NCI-H82 (cell line): ENCODE measurements around the gene ULBP1.
"Not testable (repeated sequence)": the region's sequence is repeated elsewhere in the genome, so short reads cannot be mapped to it uniquely, and the experiment has no call there.

ENCODE experiments used
- DNase-seq: peaks from one replicate; lab custom pipeline; 2025; lab: John Stamatoyannopoulos, UW

ULBP1 gene

DNA sequence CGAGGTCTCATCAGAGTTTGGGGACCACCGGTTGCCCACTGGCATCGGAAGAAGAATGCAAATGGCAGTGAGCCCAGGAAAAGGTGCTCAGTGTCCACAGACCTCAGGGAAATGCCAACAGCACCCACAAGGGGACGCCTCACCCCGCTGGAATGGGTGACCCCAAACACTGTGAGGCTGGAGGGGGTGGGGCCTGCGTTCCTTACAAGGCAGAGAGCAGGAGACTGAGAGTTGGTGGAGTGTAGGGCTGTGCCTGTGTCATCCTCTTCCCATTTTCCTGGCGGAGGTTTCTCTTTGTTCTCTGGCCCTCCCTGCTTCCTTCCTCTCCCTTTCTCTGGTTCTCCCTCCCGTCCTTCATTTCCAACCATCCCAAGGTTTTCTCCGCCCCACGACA, 9.8 kb upstream of the ULBP1 start:
- DNase-seq, result not testable (repeated sequence)

DNA sequence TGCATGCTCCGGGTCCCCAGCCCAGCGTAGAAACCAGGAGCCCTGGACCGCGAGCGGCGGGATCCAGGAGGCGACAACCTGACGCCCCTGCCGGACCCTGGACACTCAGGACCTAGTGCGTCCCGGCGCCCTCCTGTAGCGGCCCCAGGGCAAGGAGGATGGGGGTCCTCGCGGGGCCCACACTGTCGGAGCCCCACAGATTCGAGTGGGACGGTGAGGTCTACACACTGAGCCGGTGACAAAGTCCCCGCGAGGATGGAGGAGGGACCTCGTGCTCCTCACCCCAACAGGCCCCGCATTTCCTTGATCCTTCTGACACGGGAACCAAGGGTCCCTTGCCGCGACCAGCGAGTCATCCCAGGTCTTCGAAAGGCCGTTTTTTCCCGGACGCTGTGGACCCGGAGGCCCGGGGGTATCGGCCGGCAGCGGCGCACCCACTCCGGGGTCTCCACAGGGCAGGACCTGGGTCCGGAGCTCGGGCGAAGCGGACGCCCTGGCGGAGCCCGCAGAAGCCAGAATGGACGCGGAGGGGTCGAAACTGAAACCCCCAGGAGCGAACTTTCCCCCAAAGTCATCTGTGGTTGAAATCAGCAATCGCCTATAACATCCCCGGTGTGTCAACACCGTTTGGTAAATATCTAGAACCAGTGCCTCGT, 9.3 kb upstream of the ULBP1 start:
- DNase-seq, result not testable (repeated sequence)

DNA sequence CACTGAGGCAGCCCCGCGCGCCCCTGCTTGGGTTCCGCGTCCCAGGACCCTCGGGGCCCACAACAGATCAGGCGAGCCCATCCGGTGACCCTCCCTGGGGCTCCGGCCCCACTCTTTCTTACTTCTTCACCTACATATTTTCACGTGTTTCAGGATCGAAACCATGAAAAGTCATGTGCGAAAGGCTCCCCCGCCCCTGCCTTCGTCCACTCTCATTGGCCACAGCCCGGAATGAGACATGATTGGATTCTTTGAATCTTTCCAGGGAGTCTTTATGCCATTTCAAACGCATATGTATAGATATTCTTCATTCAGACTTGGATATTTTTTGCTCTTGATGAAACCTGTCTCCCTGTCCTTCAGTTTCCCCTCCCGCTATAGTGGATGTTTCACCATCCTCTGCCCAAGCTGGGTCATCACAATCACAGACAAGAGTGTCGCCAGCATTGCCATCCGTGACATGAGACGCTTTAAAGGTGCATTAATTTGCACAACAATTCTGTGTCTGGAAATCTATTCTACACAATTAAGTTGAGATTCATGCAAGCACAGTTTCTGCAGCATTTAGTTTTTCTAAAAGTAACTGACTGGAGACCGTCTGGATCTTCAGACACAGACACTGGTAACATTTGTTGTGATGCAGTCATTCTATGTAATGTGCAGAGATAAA, 8.6 kb upstream of the ULBP1 start:
- DNase-seq, result not testable (repeated sequence)

GRCh38 chr6:149955654-149956317, 8.0 kb upstream of the ULBP1 start:
- DNase-seq, result not testable (repeated sequence)

DNA sequence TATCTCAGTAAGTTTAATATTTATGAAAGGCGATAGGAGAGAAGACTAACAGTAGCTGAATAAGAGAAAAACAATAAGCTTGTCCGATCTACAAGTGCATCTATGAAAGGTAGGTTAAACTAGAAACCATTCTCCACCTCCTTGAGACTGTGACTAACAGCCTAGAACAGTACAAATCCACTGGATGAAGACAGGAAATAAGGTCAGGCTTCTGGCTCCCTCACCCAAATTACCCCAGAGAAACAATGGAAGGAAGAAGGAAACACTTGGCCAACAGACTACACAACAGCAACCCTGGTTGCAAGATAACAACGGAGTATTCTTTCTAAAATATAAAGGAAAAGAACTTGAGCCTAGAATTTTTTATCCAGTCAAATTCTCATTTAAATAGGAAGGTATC, 5.6 kb upstream of the ULBP1 start:
- DNase-seq, result not testable (repeated sequence)

GRCh38 chr6:149959806-149960205, 3.9 kb upstream of the ULBP1 start:
- DNase-seq, result not testable (repeated sequence)

- no peak for DNase-seq
Measured at GRCh38 chr6:149960488-149960887, 3.3 kb upstream of the ULBP1 start.

DNA sequence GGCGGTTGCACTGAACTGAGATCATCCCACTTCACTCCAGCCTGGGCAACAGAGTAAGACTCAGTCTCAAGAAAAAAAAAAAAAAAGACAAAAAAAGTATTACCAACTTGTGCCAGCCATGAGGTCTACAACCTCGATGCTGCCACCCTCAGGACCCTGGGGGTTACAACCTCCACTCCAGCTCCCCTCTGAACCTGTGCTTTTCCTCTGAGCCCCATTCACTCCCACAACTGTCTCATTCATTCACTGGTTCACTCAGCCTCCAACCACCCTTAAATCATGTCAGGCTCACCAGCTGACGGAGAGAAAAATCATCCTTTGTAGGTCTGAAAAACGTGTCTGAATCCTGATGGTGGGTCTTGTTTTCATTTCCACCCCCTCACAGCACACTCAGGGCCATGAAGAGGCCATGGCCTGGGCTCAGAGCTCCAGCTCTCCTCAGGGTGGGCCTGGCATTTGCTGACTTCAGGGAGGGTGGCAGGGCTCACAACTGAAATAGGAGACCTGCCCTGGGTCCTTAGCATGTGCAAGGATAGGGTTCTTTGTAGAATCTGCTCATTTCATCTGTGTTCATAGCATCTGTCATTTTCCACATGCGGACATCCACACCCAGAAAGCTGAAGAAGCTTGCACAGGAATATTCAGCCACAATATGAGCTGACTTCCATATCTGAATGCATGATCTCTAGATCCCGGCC, 1.9 kb upstream of the ULBP1 start:
- DNase-seq, result peak; percentile 9

DNA sequence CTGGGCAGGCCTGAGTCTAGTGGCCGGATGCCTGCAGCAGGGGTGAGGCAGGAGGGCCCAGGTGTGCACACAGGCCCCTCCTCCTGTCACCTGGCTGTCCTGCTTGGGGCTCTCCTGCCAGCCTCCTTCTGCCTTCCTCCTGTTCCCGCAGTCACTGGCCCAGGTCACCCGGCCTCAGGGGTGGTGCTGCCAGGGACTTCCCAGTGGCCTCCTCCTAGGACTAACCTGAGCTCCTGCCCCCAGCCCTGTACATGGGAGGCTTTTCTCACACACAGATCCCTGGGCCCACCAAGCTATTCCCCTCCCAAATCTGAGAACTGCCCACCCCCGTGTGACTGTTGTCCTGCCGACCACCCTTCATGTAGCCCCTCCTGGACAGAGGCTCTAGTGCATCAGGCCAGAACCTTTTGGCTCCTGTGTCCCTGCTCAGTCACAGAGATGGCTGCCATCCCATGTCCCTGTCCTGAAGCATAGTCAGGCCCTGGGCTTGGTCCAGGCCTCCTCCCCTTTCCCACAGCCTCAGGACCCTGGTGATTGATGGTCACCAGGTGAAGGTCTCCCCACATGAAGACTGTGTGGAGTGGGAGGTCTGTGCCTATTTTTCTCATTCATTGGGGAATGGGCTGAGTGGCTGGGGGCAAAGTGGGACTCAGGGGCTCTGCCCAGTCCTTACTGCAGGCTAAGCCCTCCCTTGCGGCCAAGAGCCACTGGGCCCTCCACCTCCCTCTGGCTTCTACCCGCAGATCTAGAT, 1.1 kb upstream of the ULBP1 start:
- no peak for DNase-seq

DNA sequence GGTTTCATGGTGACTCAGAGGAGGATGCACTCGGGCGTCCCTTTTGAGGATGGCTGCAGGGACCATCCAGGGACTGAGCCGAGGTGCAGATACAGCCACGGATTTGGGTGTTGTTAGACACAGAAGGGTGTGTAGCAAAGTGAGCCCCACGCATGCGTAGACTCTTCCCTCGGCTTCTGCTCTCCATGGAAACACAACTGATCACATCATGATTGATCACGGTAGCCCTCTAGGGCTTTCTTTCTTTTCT, 606 bp upstream of the ULBP1 start:
- peak; percentile 68 for DNase-seq

GRCh38 chr6:149964308-149965193, 808 bp downstream of the ULBP1 start:
- DNase-seq, result peak; percentile 39

DNA sequence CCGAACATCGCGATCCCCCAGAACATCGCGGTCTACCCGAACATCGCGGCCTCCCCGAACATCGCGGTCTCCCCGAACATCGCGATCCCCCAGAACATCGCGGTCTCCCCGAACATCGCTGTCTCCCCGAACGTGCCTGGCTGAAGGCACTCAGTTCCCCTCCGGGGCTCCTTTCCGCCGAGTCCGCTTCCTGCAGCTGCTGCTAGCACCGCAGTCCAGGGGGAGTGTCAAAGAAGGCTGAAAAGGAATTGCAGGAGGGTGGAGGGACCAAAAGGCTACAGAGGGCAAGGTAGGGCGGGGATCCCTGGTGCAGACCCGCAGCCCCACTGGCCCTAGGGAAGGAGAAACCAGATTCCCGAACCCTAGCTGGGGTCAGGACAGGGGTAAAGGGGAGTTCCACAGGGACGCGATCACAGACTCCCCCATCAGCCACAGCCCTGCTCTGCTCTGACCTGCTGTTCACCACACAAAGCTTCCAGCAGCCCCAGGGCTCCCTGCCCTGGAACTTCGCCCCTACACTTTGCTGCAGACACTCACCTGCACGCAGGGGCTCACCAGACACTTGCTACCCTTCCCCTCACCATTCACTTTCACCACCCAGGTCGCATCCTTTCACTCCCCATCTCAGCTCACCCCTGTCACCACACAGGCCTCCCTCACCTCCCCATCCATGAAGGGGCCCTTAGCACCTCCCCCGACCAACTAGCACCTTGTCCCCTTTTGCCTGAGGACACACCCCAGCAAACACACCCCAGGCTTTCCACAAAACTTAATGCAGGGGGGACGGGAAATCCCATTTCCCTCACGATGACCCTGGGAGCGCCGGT, 1.7 kb downstream of the ULBP1 start:
- DNase-seq, result no peak

DNA sequence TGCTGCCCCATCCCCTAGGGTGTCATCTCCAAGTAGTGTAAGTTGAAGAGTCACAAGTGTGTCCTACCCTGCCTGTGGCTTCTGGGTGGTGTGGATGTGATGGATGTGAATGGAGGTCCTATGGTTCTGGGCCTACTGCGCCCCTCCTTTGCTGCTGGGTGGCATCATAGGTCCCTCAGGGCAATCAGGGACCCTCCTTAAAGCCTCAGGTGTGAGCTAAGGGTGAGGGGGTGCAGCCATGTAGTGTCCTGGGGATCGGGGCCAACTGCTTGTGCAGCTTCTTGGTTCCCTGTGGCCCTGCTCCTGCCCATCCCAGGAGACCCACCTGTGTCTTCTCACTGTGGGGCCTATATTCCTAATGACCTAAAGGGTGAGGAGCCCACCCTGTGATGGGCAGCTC, 2.6 kb downstream of the ULBP1 start:
- DNase-seq, result not testable (repeated sequence)

DNA sequence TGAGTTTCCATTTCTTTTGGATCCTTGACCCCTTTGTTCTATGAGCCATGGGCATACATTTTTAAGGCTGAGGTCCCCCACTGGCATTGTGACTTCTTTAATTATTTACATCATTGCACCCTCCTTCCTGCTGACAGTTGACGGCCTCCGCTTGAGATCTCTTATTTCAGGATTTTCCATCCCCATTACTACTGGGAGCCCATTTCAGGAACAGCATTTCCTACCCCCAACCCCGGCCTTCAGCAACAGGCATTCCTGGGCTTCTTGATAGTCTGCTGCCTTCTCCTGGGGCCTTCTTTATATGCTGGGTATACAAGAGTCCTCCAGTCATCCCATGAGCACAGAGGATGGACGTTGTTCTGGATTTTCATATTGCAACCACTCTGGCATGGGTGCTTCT, 3.8 kb downstream of the ULBP1 start:
- no peak for DNase-seq

DNA sequence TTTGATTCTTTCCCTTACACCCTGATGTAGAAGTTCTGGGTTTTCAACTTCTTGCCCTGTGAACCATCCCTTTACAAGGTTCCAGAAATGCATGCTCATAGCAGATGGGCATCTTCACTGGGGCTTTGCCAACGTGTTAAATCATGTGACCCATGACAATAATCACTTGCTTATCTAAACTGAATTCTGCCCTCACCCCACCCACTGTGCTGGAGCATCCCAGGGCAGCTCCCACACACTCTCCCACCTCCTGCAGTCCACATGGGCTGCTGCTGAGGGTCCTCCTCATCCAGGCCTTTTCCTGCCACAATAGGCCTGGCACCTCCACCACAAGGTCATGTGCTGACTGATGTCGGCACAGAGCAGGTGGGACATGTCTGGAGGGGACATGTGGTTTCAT, 4.3 kb downstream of the ULBP1 start:
- DNase-seq, result not testable (repeated sequence)

GRCh38 chr6:149968909-149969308, 5.2 kb downstream of the ULBP1 start:
- DNase-seq, result not testable (repeated sequence)

DNA sequence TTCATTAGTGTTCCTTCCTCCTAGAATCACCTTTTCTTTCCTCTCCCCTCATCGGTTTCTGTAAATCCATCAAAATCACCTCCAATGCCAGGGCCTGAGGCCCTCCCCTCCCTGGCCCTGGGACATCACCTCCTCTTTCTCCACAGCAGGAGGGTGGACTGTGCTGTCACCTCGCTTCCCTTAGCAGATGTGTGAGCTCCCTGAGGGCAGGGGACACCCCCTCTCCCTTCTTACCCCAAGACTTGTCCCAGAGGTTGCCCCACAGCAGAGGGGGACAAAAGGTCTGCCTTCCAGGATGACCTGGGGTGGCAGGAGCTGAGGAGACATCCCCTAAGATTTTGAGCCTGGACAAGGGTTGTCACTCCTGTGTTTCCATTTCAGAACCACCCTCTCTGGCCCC, 5.9 kb downstream of the ULBP1 start:
- DNase-seq, result no peak

- not testable (repeated sequence) for DNase-seq
Measured at GRCh38 chr6:149974394-149974793, 10.7 kb downstream of the ULBP1 start.

DNA sequence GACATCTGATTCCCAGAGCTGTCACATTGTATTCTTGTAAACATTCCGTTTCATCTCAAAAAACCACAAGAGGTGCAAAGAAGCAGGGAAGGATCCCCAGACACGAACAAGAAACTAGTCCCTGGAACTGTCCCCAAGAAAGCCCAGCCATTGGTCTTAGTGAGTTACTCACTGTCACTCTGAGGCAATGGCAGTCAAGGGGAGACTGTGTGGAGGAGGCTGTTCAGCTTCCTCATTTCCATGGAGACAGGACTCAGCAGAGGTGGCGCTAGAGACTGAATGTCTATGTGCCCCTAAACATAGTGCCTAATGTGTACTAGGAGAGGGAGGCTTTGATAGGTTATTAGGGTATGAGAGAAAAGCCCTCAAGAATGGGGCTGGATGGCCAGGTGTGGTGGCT, 11.1 kb downstream of the ULBP1 start:
- no peak for DNase-seq

DNA sequence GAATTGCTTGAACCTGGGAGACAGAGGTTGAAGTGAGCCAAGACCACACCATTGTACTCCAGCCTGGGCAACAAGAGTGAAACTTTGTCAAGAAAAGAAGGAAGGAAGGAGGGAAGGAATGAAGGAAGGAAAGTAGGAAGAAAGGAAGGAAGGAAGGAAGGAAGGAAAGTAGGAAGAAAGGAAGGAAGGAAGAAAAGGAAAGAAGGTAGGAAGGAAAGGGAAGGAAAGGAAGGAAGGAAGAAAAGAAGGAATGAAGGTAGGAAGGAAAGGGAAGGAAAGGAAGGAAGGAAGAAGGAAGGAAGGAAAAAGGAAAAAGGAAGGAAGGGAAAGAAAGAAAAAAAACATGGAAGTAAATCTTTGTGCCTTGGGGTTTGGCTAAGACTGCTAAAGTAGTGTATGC, 11.7 kb downstream of the ULBP1 start:
- no peak for DNase-seq
